Activated CD4-positive, alpha-beta T cell treated with anti-CD3 and anti-CD28 coated beads for 36 hours (primary cell): ENCODE results near the gene TMEM74B. TPM values are rescaled to one million over a fixed set of nuclear protein-coding genes. Genes with fewer than 3 reads are reported as not detected.
"Not testable (repeated sequence)": the region's sequence is repeated elsewhere in the genome, so short reads cannot be mapped to it uniquely, and the experiment has no call there.

ENCODE experiments used
- ATAC-seq: fragments of 200-7000 bp; cut with Tn5 transposase; one replicate; pipeline ENCODE4 v1.10.0; 2021; ENCODE audit warnings: mild to moderate bottlenecking, moderate library complexity
- CTCF ChIA-PET: fragments of 350-600 bp; sonication (Branson Sonifier 250); formaldehyde crosslinking; loops from one replicate; lab custom pipeline; 2021; ENCODE audit warnings: antibody characterized with exemption; lab: Charles Lee
- POLR2A ChIA-PET: fragments of 350-600 bp; sonication (Branson Sonifier 250); formaldehyde crosslinking; loops from one replicate; lab custom pipeline; 2021; ENCODE audit warnings: antibody characterized with exemption, inconsistent platforms; lab: Charles Lee
- DNase-seq: peaks from one replicate; pipeline ENCODE4 v3.0.0-alpha.2; 2020
- H3K27ac Mint-ChIP-seq: one replicate; pipeline ENCODE4 v1.8.0; 2021; ENCODE audit warnings: mixed read lengths
- H3K27me3 Mint-ChIP-seq: one replicate; pipeline ENCODE4 v1.8.0; 2021; ENCODE audit warnings: mixed read lengths
- H3K36me3 Mint-ChIP-seq: one replicate; pipeline ENCODE4 v1.8.0; 2021; ENCODE audit warnings: low read depth, mixed read lengths
- H3K4me1 Mint-ChIP-seq: one replicate; pipeline ENCODE4 v1.8.0; 2021; ENCODE audit warnings: mixed read lengths
- H3K4me3 Mint-ChIP-seq: one replicate; pipeline ENCODE4 v1.8.0; 2021; ENCODE audit warnings: mild to moderate bottlenecking, moderate library complexity, mixed read lengths
- H3K9me3 Mint-ChIP-seq: one replicate; pipeline ENCODE4 v1.8.0; 2021; ENCODE audit warnings: low read depth, mixed read lengths
- intact Hi-C, 2 experiments: fragments of 100-400 bp; cut with DNase I in 1 of 2; cut with micrococcal nuclease in 1 of 2; formaldehyde crosslinking; loops; one replicate each; pipeline versions ENCODE4 v1.14.2 to v1.15.1; 2022 to 2024; cut with DNase I, micrococcal nuclease
- total RNA-seq, 2 experiments: library from RNA; stranded (reverse); gene quantifications; one replicate each; pipeline ENCODE4 v1.2.3, GENCODE V29; 2021

The TMEM74B gene
- 1 to 10 TPM; 1.5 to 2.0 TPM for total RNA-seq

DNA sequence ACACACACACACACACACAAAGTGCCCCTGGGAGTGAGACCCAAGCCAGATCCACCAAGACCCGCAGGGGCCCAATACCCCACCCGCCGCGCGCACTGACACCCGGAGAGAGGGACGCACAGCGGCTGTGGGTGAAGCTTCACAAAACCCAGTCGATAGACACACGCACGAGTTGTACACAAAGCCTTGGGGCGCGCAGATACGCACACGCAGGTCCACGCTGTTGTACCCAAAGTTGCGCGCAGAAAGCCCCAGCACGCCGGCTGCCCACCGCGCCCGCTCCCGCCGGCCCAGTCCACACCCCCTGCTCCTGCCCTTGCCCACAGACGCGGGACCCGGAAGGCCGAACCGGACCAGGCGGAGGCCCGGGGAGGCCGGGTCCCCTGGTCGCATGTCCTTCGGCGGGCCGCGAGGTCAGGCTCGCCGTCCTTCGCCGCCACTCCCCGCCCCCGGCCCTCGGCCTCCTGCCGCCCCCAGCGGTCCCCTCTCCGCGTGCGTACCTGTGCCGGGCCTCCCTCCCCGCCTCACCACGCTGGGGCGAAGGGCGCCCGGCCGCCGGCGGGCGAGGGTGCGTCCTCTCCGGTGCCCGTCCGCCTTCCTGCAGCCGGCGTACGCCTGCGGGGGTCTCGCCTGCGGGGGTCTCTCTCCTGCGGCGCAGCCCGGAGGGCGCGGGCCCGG is at the start of gene TMEM74B:
Gene TMEM74B, minus strand, starts transcription at position 344 of the 678 bp plus-strand sequence. CDS start 1,180 bp downstream, outside the sequence.
- CTCF ChIA-PET: interaction anchor here (0.5 to 0.6 kb wide), 3 partner anchors 150 to 1268 kb away, joined by 3 to 4 read pairs (median 3); no protein-coding TSS in a partner anchor
- Mint-ChIP-seq H3K4me3 (peak within 1 kb of the TSS; percentile 64), H3K27me3 (peaks cover 22% of the 10 kb centered on the region), H3K36me3 (no peaks in the 10 kb centered on the region), H3K4me1 (peaks cover 6% of the 10 kb centered on the region), H3K27ac (peak within 1 kb of the TSS; percentile 9), H3K9me3 (no peaks in the 10 kb centered on the region)
- DNase-seq (peak; percentile 22), ATAC-seq (peak; percentile 9)
- intact Hi-C loops: loop anchor here (1.0 to 10.0 kb wide), 5 partner anchors 28 to 368 kb away; partner anchors contain the start of gene PSMF1 (in 1 of the 2)
- POLR2A ChIA-PET: no interaction called here

DNA sequence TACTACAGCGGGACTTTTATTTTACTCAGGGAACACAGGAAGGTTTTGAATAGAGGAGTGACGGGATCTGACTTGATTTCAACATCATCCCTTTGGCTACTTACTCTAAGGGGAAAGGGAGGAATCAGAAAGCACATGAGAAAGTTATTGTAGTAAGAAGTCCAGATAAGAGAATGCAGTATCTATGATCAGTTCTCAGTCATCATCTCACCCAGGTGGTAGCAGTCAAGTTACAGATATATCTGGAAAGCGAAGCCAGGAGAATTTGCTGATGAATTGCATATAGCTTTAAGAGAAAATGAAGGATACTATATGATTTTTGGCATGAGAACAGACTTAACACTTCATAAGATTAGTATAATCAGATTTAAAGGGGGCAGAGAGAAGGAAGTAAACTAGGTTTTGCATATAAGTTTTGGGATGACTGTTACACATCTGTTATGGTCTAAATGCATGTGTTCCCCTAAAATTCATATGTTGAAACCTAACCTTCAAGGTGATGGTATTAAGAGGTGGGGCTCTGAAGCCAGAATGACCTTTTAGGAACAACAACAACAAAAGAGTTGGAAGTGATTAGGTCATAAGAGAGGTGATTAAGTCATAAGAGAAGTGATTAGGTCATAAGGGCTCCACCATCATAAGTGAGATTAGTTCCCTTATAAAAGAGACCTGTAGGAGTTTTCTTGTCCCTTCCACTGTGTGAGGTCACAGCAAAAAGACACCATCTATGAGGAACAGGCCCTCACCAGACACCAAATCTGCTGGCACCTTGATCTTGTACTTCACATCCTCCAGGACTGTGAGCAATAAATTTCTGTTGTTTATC is 47.7 kb upstream of the TMEM74B start:
- Mint-ChIP-seq H3K27ac (no peak overlapping the region), H3K36me3 (no peaks in the 10 kb centered on the region), H3K4me1 (peaks cover 2% of the 10 kb centered on the region), H3K9me3 (no peaks in the 10 kb centered on the region), H3K4me3 (no peak overlapping the region), H3K27me3 (peaks cover 10% of the 10 kb centered on the region)
- CTCF ChIA-PET: no interaction called here
- POLR2A ChIA-PET: no interaction called here
- peak; percentile 23 for ATAC-seq
- DNase-seq: no peak
- intact Hi-C loops: no loop called here

DNA sequence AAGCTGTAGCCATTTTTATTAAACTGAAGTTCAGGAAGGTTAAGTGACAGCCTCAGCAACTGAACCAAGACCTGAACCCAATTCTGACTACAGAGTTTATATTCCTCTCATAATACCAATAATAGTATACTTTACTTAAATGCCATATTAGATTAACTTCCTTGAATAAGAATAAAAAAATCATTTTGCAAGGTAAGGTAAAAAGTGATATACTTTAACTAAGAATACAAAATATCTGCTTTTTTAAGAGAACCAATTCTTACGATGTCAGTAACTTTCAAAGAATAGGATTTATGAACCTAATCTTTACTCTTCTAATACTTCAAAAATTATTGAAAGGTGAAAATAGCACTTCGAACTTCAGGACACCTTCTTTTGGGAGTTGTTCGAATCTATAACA is 44.8 kb upstream of the TMEM74B start:
- Mint-ChIP-seq H3K36me3 (no peaks in the 10 kb centered on the region), H3K4me1 (peaks cover 13% of the 10 kb centered on the region), H3K27ac (no peak overlapping the region), H3K27me3 (peaks cover 10% of the 10 kb centered on the region), H3K4me3 (no peak overlapping the region), H3K9me3 (no peaks in the 10 kb centered on the region)
- ChIA-PET POLR2A (no interaction called here), CTCF (no interaction called here)
- ATAC-seq (no peak), DNase-seq (no peak)
- intact Hi-C loops: loop anchor here (5.0 kb wide), 3 partner anchors 163 to 687 kb away; partner anchors contain the start of genes CSNK2A1 (in 1 of the 2) and FKBP1A (in 1 of the 2)

DNA sequence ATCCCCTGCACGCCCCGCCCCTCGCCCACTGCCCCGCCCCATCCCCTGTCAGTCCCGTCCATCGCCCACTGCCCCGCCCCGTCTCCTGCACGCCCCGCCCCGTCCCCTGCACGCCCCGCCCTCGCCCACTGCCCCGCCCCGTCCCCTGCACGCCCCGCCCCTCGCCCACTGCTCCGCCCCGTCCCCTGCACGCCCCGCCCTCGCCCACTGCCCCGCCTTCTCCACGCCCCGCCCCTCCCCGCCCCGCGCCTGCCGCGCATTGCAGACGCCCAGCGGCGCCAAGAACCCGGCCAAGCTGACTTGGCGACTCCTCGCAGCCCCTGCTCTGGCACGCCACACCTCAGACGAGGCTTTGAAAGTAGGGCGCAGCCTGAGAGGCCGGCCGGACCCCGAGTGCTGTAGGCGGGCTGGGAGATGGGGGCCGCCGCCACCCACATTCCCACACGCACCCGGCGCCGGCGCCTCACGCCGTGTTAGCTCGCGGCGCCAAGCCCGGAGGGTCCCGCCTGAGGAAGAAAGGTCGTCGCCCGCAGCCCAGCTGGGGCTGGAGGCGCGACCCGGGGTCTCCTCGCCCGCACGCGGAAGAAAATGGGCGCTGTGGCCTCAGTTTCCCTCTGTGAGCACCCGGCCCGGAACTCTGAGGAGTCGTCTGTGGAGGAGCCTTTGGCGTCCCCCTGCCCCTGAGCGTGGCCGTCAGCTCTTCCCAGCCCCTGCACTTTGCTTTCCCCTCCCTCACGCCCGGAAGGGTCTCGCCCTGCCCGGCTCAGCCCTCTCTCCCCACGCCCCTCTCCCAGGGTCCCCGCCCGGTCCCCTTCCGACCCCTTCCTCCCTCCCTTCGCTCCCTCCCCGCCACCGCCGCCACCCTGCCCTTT is 41.2 kb upstream of the TMEM74B start, which contains the start of gene RAD21L1:
Gene RAD21L1, plus strand, starts transcription at position 262 of the 872 bp plus-strand sequence. CDS start 2,410 bp downstream, outside the sequence.
- intact Hi-C loops: loop anchor here (1.0 to 5.0 kb wide), 13 partner anchors 11 to 876 kb away; partner anchors contain the start of genes FKBP1A (in 2 of the 2), CSNK2A1 (in 1 of the 2), FAM110A (in 1 of the 2) and NSFL1C (in 1 of the 2)
- CTCF ChIA-PET: interaction anchor here (0.6 to 2.3 kb wide), 3 partner anchors 37 to 210 kb away, joined by 3 to 5 read pairs (median 3); no protein-coding TSS in a partner anchor
- peak within 1 kb of the TSS; percentile 75 for H3K4me3 Mint-ChIP-seq
- H3K4me1 Mint-ChIP-seq: peaks cover 11% of the 10 kb centered on the region
- H3K27ac Mint-ChIP-seq: peak within 1 kb of the TSS; percentile 79
- ATAC-seq: peak; percentile 85
- peaks cover 5% of the 10 kb centered on the region for H3K9me3 Mint-ChIP-seq
- H3K27me3 Mint-ChIP-seq: peaks cover 9% of the 10 kb centered on the region
- H3K36me3 Mint-ChIP-seq: peaks cover 2% of the 10 kb centered on the region
- peak; percentile 94 for DNase-seq
- POLR2A ChIA-PET: no interaction called here

DNA sequence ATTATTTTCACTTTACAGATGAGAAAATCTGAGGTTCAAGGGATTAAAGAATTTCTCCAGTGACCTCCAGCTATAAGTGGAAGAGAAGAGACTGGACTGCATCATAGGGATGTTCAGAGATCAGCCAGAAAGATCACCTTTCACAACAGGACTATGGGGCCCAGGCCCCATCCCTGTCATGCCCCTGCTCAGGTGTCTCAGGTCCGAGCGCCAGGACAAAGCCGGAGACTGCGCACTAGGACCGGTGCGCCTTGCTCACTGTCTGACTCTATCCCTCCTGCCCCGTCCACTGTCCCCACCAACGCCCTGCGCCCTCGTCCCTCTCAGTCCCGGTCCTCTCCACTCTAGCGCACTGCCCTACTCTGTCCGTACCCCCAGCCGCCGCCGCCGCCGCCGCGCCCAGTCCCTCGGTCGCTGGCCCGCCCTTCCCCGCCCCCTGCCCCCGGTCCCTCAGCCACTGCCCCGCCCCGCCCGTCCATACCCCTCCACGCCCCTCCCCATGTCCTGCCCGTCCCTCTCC is 40.5 kb upstream of the TMEM74B start:
- DNase-seq (no peak), ATAC-seq (no peak)
- intact Hi-C loops: loop anchor here (1.0 to 5.0 kb wide), 9 partner anchors 10 to 877 kb away; partner anchors contain the start of genes CSNK2A1 (in 1 of the 2), FAM110A (in 1 of the 2), FKBP1A (in 1 of the 2) and NSFL1C (in 1 of the 2)
- H3K36me3 Mint-ChIP-seq: peaks cover 2% of the 10 kb centered on the region
- H3K27ac Mint-ChIP-seq: no peak overlapping the region
- ChIA-PET CTCF (interaction anchor here (0.6 to 1.6 kb wide), 4 partner anchors 10 to 109 kb away, joined by 3 to 5 read pairs (median 3); no protein-coding TSS in a partner anchor), POLR2A (no interaction called here)
- peaks cover 11% of the 10 kb centered on the region for H3K4me1 Mint-ChIP-seq
- H3K27me3 Mint-ChIP-seq: peaks cover 9% of the 10 kb centered on the region
- H3K9me3 Mint-ChIP-seq: peaks cover 5% of the 10 kb centered on the region
- H3K4me3 Mint-ChIP-seq: peak overlapping the region; percentile 71

DNA sequence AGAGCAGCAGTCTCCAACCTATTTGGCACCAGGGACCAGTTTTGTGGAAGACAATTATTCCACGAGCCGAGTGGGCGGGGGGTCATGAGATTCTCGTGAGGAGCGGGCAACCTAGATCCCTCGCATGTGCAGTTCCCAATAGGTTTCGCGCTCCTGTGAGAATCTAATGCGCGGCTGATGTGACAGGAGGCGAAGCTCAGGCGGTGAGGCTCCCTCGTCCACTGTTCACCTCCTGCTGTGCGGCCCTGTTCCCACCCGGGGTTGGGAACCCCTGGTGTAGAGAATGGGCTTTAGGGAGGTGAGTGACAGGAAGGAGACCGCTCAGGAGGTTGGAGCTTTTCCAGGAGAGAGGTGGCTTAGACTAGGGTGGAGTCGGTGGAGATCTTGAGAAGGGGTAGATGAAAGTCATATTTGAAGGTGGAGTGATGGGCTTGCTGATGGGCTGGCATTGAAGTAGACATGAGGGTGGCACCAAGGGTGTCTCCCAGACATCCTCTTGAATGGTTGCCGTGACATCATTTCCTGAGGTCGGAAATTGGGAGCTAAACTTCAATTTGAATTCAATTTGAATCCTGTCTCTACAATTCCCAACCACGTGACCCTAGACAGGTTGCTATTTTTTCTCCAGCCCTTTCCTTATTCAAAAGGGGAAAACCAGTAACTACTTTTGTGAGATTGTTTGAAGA is 39.6 kb upstream of the TMEM74B start:
- CTCF ChIA-PET: interaction anchor here (0.7 to 1.6 kb wide), 4 partner anchors 9 to 70 kb away, joined by 3 to 5 read pairs (median 3); no protein-coding TSS in a partner anchor
- ATAC-seq: no peak

DNA sequence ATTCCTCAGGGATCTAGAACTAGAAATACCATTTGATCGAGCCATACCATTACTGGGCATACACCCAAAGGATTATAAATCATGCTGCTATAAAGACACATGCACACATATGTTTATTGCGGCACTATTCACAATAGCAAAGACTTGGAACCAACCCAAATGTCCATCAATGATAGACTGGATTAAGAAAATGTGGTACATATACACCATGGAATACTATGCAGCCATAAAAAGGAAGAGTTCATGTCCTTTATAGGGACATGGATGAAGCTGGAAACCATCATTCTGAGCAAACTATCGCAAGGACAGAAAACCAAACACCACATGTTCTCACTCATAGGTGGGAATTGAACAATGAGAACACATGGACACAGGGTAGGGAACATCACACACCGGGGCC is 38.0 kb upstream of the TMEM74B start:
- DNase-seq, H3K4me3 Mint-ChIP-seq, H3K27me3 Mint-ChIP-seq, H3K36me3 Mint-ChIP-seq, H3K9me3 Mint-ChIP-seq, CTCF ChIA-PET, ATAC-seq, intact Hi-C loops, H3K27ac Mint-ChIP-seq: not testable (repeated sequence)
- peaks cover 13% of the 10 kb centered on the region for H3K4me1 Mint-ChIP-seq
- POLR2A ChIA-PET: interaction anchor here (0.7 kb wide), 1 partner anchor 17 kb away, joined by 3 read pairs; no protein-coding TSS in a partner anchor

More for the DNA sequence above, 39.6 kb upstream of the TMEM74B start:
- DNase-seq: no peak
- H3K27me3 Mint-ChIP-seq: peaks cover 4% of the 10 kb centered on the region
- intact Hi-C loops: loop anchor here in 1 of 2 experiments (2.0 kb wide), 1 partner anchor 392 kb away; the partner anchor contains the start of gene FAM110A
- peaks cover 5% of the 10 kb centered on the region for H3K9me3 Mint-ChIP-seq
- no peak overlapping the region for H3K27ac Mint-ChIP-seq
- POLR2A ChIA-PET: no interaction called here
- peaks cover 2% of the 10 kb centered on the region for H3K36me3 Mint-ChIP-seq
- peaks cover 11% of the 10 kb centered on the region for H3K4me1 Mint-ChIP-seq
- peak overlapping the region; percentile 26 for H3K4me3 Mint-ChIP-seq

DNA sequence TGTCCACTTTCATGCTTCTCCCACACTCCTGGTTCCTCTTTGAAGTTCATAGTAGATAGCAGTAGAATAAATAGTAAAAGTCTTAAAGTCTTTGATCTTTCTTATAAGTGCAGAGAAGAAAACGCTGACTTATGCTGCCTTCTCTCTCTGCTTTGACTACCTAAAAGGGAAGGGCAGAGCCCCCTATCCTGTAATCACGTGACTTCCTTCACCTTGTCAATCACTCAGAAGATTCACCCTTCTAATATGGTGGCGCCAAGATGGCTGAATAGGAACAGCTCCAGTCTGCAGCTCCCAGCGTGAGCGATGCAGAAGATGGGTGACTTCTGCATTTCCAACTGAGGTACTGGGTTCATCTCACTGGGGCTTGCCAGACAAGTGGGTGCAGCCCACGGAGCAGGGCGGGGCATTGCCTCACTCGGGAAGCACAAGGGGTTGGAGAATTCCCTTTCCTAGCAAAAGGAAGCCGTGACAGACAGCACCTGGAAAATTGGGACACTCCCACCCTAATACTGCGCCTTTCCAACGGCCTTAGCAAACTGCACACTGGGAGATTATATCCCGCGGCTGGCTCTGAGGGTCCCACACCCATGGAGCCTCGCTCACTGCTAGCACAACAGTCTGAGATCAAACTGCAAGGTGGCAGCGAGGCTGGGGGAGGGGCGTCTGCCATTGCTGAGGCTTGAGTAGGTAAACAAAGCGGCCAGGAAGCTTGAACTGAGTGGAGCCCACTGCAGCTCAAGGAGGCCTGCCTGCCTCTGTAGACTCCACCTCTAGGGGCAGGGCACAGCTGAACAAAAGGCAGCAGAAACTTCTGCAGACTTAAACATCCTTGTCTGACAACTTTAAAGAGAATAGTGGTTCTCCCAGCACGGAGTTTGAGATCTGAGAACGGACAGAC is 32.0 kb upstream of the TMEM74B start:
- H3K36me3 Mint-ChIP-seq, H3K4me3 Mint-ChIP-seq, POLR2A ChIA-PET, H3K9me3 Mint-ChIP-seq, ATAC-seq, H3K27me3 Mint-ChIP-seq, DNase-seq, intact Hi-C loops: not testable (repeated sequence)
- Mint-ChIP-seq H3K27ac (peak overlapping the region; percentile 2), H3K4me1 (peaks cover 38% of the 10 kb centered on the region)
- CTCF ChIA-PET: interaction anchor here (0.7 kb wide), 1 partner anchor 401 kb away, joined by 4 read pairs; no protein-coding TSS in a partner anchor
